K562 (cell line): ENCODE data around the gene CTSZ. TPM values are rescaled to one million over a fixed set of nuclear protein-coding genes. Genes with fewer than 3 reads are reported as not detected.

Experiments used
- AFF1 ChIP-seq, 2 experiments: fragments of 450-650 bp; IDR thresholded peaks; 2 replicates each; pipeline ENCODE4 v1.6.1; 2018; ENCODE audit warnings: mild to moderate bottlenecking in 2 of 2, low read depth in 1 of 2; ENCODE audit not compliant: partially characterized antibody in 2 of 2
- BCLAF1 ChIP-seq, 2 experiments: fragments of 450-650 bp in 1 of 2; IDR thresholded peaks; 2 replicates each; pipeline ENCODE4 v1.6.1; 2011 to 2017; ENCODE audit warnings: low read depth in 2 of 2, antibody characterized with exemption in 1 of 2, borderline replicate concordance in 1 of 2, low read length in 1 of 2, mild to moderate bottlenecking in 1 of 2, mixed read lengths in 1 of 2; ENCODE audit not compliant: control insufficient read depth in 1 of 2
- E2F5 ChIP-seq: sonication (generic); formaldehyde crosslinking; IDR thresholded peaks from 2 replicates; pipeline ENCODE4 v1.8.0; 2022; ENCODE audit warnings: mild to moderate bottlenecking, missing genetic modification reagents
- FIP1L1 ChIP-seq: fragments of 200-400 bp; formaldehyde crosslinking; IDR thresholded peaks from 2 replicates; pipeline ENCODE4 v1.6.1; 2018; ENCODE audit warnings: mild to moderate bottlenecking, low read depth, low read length; ENCODE audit not compliant: poor library complexity, severe bottlenecking
- FUS ChIP-seq: fragments of 200-400 bp; formaldehyde crosslinking; optimal IDR thresholded peaks from 2 replicates; pipeline ENCODE3; 2017; ENCODE audit warnings: low read depth, low read length
- GATAD2B ChIP-seq: fragments of 450-650 bp; IDR thresholded peaks from 2 replicates; pipeline ENCODE4 v1.6.1; 2017; ENCODE audit warnings: mild to moderate bottlenecking, borderline replicate concordance
- HBP1 ChIP-seq: fragments of 450-650 bp; formaldehyde crosslinking; IDR thresholded peaks from 2 replicates; pipeline ENCODE4 v1.4.0; 2022; ENCODE audit warnings: missing genetic modification characterization
- PHB2 ChIP-seq: fragments of 450-650 bp; IDR thresholded peaks from 2 replicates; pipeline ENCODE4 v1.6.1; 2017; ENCODE audit warnings: low read depth
- RBFOX2 ChIP-seq: fragments of 200-400 bp; formaldehyde crosslinking; IDR thresholded peaks from 2 replicates; pipeline ENCODE4 v1.6.1; 2017; ENCODE audit warnings: low read depth, mild to moderate bottlenecking, low read length, moderate library complexity
- SNAPC5 ChIP-seq: fragments of 250-450 bp; sonication (Bioruptor Pico); IDR thresholded peaks from 2 replicates; pipeline ENCODE4 v1.8.0; 2021; ENCODE audit warnings: moderate library complexity, mild to moderate bottlenecking, inconsistent platforms
- WHSC1 ChIP-seq: IDR thresholded peaks from one replicate; pipeline ENCODE4 v1.6.1; 2012; ENCODE audit warnings: low read length, control low read depth, inconsistent platforms
- ZBTB43 ChIP-seq: sonication (generic); formaldehyde crosslinking; IDR thresholded peaks from 2 replicates; pipeline ENCODE4 v1.8.0; 2023; ENCODE audit warnings: mild to moderate bottlenecking, missing genetic modification reagents
- ZFP36 ChIP-seq: fragments of 150-350 bp; IDR thresholded peaks from 2 replicates; pipeline ENCODE4 v1.6.1; 2018; ENCODE audit warnings: low read length, low read depth; ENCODE audit not compliant: partially characterized antibody
- ZNF280A ChIP-seq: fragments of 450-650 bp; IDR thresholded peaks from 2 replicates; pipeline ENCODE4 v1.6.1; 2018; ENCODE audit warnings: mild to moderate bottlenecking, low read depth; ENCODE audit not compliant: partially characterized antibody
- polyA plus RNA-seq, 8 experiments: library from polyadenylated mRNA; depleted of rRNA in 4 of 8; stranded (reverse) in 5 of 8; unstranded in 3 of 8; fragments of >200 nt; fragmentation: Nextera tagmentation in 2 of 8; fragmentation: Illumina TruSeq in 1 of 8; extraction: Ambion mirVana in 2 of 8; extraction: Trizol in 1 of 8; gene quantifications; 2 replicates each; pipeline versions ENCODE4 v1.2.1 to v1.2.3, GENCODE V29; 2011 to 2014; ENCODE audit warnings: inconsistent platforms in 1 of 8, missing spikeins in 1 of 8
- total RNA-seq, 7 experiments: library from RNA; depleted of rRNA in 6 of 7; stranded (reverse); fragments of >200 nt in 6 of 7; fragmentation: Illumina TruSeq in 2 of 7; extraction: Trizol in 2 of 7; gene quantifications; 2 replicates each; pipeline versions ENCODE4 v1.2.1 to v1.2.3, GENCODE V29; 2011 to 2021; ENCODE audit warnings: low replicate concordance in 1 of 7

Gene CTSZ
- total and polyA plus RNA-seq, 9 of the 15 experiments (the other 6 are each of a cell fraction or from before 2014, with no cell fraction given) = 1.6 to 143 (median 82.8) TPM

- TF ChIP-seq E2F5 (CRISPR knock-in tag) (no peak), ZBTB43 (CRISPR knock-in tag) (no peak), FIP1L1 (no peak), GATAD2B (no peak), PHB2 (no peak), HBP1 (CRISPR knock-in tag) (no peak), FUS (no peak), SNAPC5 (CRISPR knock-in tag) (no peak), ZFP36 (no peak), ZNF280A (no peak), BCLAF1 (IDR thresholded peaks at IDR 0.05; ENCODE audit: borderline replicate concordance in 1 of 2, control insufficient read depth in 1 of 2, low read depth in 2 of 2, low read length in 1 of 2) (no peak), RBFOX2 (peak; percentile 52), AFF1 (IDR thresholded peaks at IDR 0.05; ENCODE audit: low read depth in 1 of 2, partially characterized antibody in 2 of 2) (no peak), WHSC1 (no peak)
These were observed 12.2 kb upstream of the CTSZ start, which contains the start of gene TUBB1 (continued) for GRCh38 chr20:59019217-59019616.
